Ishikawa (cell line): ENCODE data around the gene ENOX1.

ENCODE experiments used
- TCF12 ChIP-seq: IDR thresholded peaks from 2 replicates; pipeline ENCODE4 v1.6.1; 2012; ENCODE audit warnings: low read depth
- TF ChIP-seq, protein P1 (sequence below): IDR thresholded peaks from 2 replicates; pipeline ENCODE4 v1.6.1; 2012; ENCODE audit warnings: low read depth, mild to moderate bottlenecking

DNA sequence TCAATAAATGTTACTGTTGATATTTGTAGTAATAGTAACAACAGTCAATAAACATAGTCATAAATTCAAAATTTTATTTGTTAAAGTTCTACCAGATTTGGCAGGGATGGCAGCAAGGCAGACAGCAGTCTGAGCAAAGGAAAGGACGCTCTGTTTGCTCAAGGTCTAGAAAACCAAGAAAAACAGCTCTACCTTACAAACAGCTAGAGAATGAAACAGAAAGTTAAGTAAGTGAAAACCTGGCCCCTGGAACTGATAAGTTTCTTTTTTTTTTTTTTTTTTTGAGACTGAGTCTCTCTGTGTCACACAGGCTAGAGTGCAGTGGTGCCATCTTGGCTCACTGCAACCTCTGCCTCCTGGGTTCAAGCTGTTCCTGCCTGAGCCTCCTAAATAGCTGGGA is 27.9 kb downstream of the ENOX1 start:
- no peak for TF ChIP-seq TCF12
- TF ChIP-seq, protein P1, sequence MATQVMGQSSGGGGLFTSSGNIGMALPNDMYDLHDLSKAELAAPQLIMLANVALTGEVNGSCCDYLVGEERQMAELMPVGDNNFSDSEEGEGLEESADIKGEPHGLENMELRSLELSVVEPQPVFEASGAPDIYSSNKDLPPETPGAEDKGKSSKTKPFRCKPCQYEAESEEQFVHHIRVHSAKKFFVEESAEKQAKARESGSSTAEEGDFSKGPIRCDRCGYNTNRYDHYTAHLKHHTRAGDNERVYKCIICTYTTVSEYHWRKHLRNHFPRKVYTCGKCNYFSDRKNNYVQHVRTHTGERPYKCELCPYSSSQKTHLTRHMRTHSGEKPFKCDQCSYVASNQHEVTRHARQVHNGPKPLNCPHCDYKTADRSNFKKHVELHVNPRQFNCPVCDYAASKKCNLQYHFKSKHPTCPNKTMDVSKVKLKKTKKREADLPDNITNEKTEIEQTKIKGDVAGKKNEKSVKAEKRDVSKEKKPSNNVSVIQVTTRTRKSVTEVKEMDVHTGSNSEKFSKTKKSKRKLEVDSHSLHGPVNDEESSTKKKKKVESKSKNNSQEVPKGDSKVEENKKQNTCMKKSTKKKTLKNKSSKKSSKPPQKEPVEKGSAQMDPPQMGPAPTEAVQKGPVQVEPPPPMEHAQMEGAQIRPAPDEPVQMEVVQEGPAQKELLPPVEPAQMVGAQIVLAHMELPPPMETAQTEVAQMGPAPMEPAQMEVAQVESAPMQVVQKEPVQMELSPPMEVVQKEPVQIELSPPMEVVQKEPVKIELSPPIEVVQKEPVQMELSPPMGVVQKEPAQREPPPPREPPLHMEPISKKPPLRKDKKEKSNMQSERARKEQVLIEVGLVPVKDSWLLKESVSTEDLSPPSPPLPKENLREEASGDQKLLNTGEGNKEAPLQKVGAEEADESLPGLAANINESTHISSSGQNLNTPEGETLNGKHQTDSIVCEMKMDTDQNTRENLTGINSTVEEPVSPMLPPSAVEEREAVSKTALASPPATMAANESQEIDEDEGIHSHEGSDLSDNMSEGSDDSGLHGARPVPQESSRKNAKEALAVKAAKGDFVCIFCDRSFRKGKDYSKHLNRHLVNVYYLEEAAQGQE = no peak
